PC-3 (cell line): ENCODE measurements around the gene OSBPL7. TPM values are rescaled to one million over a fixed set of nuclear protein-coding genes. Genes with fewer than 3 reads are reported as not detected.

Experiments used
- ATAC-seq: fragments of 200-7000 bp; cut with Tn5 transposase; 2 replicates; pipeline ENCODE4 v1.9.1; 2020; ENCODE audit warnings: mild to moderate bottlenecking, moderate library complexity
- BruUV-seq: library from RNA; stranded (reverse); fragments of 400-500 nt; replicated peaks from 2 replicates; lab custom pipeline; 2021; lab: Mats Ljungman, UMichigan
- CTCF ChIA-PET: fragments of 300-600 bp; sonication (Branson Sonifier 250); formaldehyde crosslinking; loops from one replicate; lab custom pipeline; 2022; ENCODE audit warnings: antibody characterized with exemption; lab: Charles Lee
- POLR2A ChIA-PET: fragments of 300-600 bp; sonication (Branson Sonifier 250); formaldehyde crosslinking; loops from one replicate; lab custom pipeline; 2022; ENCODE audit warnings: antibody characterized with exemption; ENCODE audit not compliant: unreplicated experiment; lab: Charles Lee
- DNase-seq: peaks from one replicate; pipeline ENCODE4 v3.0.0-alpha.2; 2015
- H2AFZ ChIP-seq: fragments of 300-600 bp; sonication (generic); 2 replicates; pipeline ENCODE4 v1.6.0; 2016; ENCODE audit warnings: antibody characterized with exemption, low read length
- H3F3A ChIP-seq: fragments of 300-600 bp; sonication (generic); one replicate; pipeline ENCODE4 v1.6.0; 2017; ENCODE audit warnings: antibody characterized with exemption, low read length, control low read depth, mild to moderate bottlenecking; ENCODE audit not compliant: unreplicated experiment
- H3K27ac ChIP-seq: fragments of 300-600 bp; sonication (generic); 2 replicates; pipeline ENCODE4 v1.5.1; 2016; ENCODE audit warnings: mild to moderate bottlenecking, low read length
- H3K27me3 ChIP-seq: fragments of 300-600 bp; sonication (generic); 2 replicates; pipeline ENCODE4 v1.6.1; 2016; ENCODE audit warnings: low read length, mixed read lengths
- H3K36me3 ChIP-seq: fragments of 300-600 bp; sonication (generic); 2 replicates; pipeline ENCODE4 v1.6.1; 2016; ENCODE audit warnings: low read depth, mixed run types, low read length, mixed read lengths
- H3K4me1 ChIP-seq: fragments of 300-600 bp; sonication (generic); 2 replicates; pipeline ENCODE4 v1.5.1; 2016; ENCODE audit warnings: low read length; ENCODE audit not compliant: insufficient read depth
- H3K4me2 ChIP-seq: fragments of 300-600 bp; sonication (generic); 2 replicates; pipeline ENCODE4 v1.6.0; 2016; ENCODE audit warnings: low read length
- H3K4me3 ChIP-seq: fragments of 300-600 bp; sonication (generic); 2 replicates; pipeline ENCODE4 v1.5.1; 2016; ENCODE audit warnings: mild to moderate bottlenecking, low read length, mixed read lengths
- H3K79me2 ChIP-seq: fragments of 300-600 bp; sonication (generic); 2 replicates; pipeline ENCODE4 v1.6.1; 2017; ENCODE audit warnings: low read length, mixed read lengths
- H3K9ac ChIP-seq: fragments of 300-600 bp; sonication (generic); 2 replicates; pipeline ENCODE4 v1.6.0; 2016; ENCODE audit warnings: mild to moderate bottlenecking, low read length
- H3K9me2 ChIP-seq: fragments of 300-600 bp; sonication (generic); replicated peaks from 2 replicates; pipeline ENCODE4 v1.6.1; 2016; ENCODE audit warnings: mixed run types, low read length, mixed read lengths
- H3K9me3 ChIP-seq: fragments of 300-600 bp; sonication (generic); 2 replicates; pipeline ENCODE4 v1.6.1; 2016; ENCODE audit warnings: low read length, mixed read lengths
- H4K20me1 ChIP-seq: fragments of 300-600 bp; sonication (generic); 2 replicates; pipeline ENCODE4 v1.6.1; 2016; ENCODE audit warnings: low read length, mixed read lengths
- EZH2 ChIP-seq: fragments of 300-600 bp; sonication (generic); IDR thresholded peaks from one replicate; pipeline ENCODE4 v1.6.1; 2017; ENCODE audit warnings: antibody characterized with exemption, mild to moderate bottlenecking, low read length; ENCODE audit not compliant: unreplicated experiment
- EZH2phosphoT487 ChIP-seq: fragments of 300-600 bp; sonication (generic); IDR thresholded peaks from 2 replicates; pipeline ENCODE4 v1.6.1; 2018; ENCODE audit warnings: mild to moderate bottlenecking, antibody characterized with exemption, low read length, borderline replicate concordance
- intact Hi-C: fragments of 100-400 bp; cut with micrococcal nuclease; formaldehyde crosslinking; loops from 2 replicates; pipeline ENCODE4 v1.9.0; 2023
- total RNA-seq: library from RNA; depleted of rRNA; stranded (reverse); fragments of >200 nt; gene quantifications from 2 replicates; pipeline ENCODE4 v1.2.3, GENCODE V29; 2014
- TF ChIP-seq, protein P1 (sequence below): fragments of 300-600 bp; sonication (generic); conservative IDR thresholded peaks from 2 replicates; pipeline ENCODE4 v1.5.1; 2017; ENCODE audit warnings: antibody characterized with exemption, low read depth, mild to moderate bottlenecking, low read length

OSBPL7 gene
- total RNA-seq, 1 experiment from 2014 or later, result 22.1 TPM

DNA sequence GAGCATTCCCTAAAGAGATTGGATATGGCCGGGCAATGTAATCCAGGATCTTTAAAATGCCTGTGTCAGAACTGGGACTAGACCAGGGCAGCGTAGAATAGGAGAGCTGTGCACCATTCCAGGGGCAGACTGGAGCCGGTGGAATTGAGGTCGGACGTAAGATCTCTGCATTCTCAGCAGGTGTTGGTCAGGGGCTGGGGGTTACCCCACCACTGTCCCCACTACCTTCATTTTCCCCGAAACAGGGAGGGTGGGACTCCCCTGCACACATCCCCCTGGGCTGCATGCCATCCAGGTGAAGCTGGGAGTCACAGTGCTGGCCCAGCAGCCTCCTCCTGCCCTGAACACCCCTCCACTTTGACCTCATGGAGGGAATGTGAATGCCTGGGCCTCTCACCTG, 17.8 kb downstream of the OSBPL7 start:
- peaks cover 20% of the 10 kb centered on the region for H3K36me3 ChIP-seq
- H3F3A ChIP-seq, result no peaks in the 10 kb centered on the region
- H3K9ac ChIP-seq, result no peak overlapping the region
- ATAC-seq (no peak), DNase-seq (no peak)
- H3K79me2 ChIP-seq, result no peaks in the 10 kb centered on the region
- TF ChIP-seq EZH2, result no peak
- TF ChIP-seq, protein P1, sequence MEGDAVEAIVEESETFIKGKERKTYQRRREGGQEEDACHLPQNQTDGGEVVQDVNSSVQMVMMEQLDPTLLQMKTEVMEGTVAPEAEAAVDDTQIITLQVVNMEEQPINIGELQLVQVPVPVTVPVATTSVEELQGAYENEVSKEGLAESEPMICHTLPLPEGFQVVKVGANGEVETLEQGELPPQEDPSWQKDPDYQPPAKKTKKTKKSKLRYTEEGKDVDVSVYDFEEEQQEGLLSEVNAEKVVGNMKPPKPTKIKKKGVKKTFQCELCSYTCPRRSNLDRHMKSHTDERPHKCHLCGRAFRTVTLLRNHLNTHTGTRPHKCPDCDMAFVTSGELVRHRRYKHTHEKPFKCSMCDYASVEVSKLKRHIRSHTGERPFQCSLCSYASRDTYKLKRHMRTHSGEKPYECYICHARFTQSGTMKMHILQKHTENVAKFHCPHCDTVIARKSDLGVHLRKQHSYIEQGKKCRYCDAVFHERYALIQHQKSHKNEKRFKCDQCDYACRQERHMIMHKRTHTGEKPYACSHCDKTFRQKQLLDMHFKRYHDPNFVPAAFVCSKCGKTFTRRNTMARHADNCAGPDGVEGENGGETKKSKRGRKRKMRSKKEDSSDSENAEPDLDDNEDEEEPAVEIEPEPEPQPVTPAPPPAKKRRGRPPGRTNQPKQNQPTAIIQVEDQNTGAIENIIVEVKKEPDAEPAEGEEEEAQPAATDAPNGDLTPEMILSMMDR, result no peak
- TF ChIP-seq EZH2phosphoT487, result no peak
- no peak overlapping the region for H3K27ac ChIP-seq
- H3K9me2 ChIP-seq, result no peaks in the 10 kb centered on the region
- H3K27me3 ChIP-seq, result no peaks in the 10 kb centered on the region
- H3K9me3 ChIP-seq, result no peaks in the 10 kb centered on the region
- no peaks in the 10 kb centered on the region for H4K20me1 ChIP-seq
- CTCF ChIA-PET, result no interaction called here
- no peak overlapping the region for H2AFZ ChIP-seq
- no peak overlapping the region for H3K4me2 ChIP-seq
- POLR2A ChIA-PET, result no interaction called here
- no peak overlapping the region for H3K4me3 ChIP-seq
- BruUV-seq, result no TSS peak
- H3K4me1 ChIP-seq, result no peaks in the 10 kb centered on the region
- intact Hi-C loops, result no loop called here

DNA sequence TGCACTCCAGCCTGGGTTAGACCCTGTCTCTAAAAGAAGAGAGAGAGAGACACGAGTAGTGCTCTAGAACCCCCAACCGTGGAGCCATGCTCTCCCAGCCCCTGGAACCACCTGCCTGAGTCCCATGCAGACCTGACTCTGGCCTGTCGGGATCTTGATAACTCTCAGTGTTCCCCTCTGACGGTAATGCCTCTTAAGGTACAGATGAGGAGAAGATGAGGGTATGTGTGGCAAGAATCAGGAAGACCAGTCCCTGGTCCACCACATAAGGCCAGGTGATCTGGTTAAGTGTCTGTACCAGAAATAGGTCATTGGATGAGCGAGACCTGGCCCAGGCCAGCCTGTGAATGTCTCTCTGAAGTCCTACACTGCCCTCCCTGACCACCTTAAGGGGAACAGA, 18.4 kb downstream of the OSBPL7 start:
- no peaks in the 10 kb centered on the region for H3F3A ChIP-seq
- POLR2A ChIA-PET, result no interaction called here
- H3K4me3 ChIP-seq, result no peak overlapping the region
- no peak overlapping the region for H3K27ac ChIP-seq
- BruUV-seq, result no TSS peak
- no peaks in the 10 kb centered on the region for H3K27me3 ChIP-seq
- no peak overlapping the region for H3K9ac ChIP-seq
- TF ChIP-seq EZH2 (no peak), EZH2phosphoT487 (no peak)
- TF ChIP-seq, protein P1, result no peak
- no peaks in the 10 kb centered on the region for H4K20me1 ChIP-seq
- no peaks in the 10 kb centered on the region for H3K4me1 ChIP-seq
- no peaks in the 10 kb centered on the region for H3K9me3 ChIP-seq
- ATAC-seq, result no peak
- H3K79me2 ChIP-seq, result no peaks in the 10 kb centered on the region
- no peak for DNase-seq
- no peak overlapping the region for H2AFZ ChIP-seq
- H3K4me2 ChIP-seq, result no peak overlapping the region
- H3K36me3 ChIP-seq, result peaks cover 15% of the 10 kb centered on the region; the same call in 1 of the 2 replicates
- no peaks in the 10 kb centered on the region for H3K9me2 ChIP-seq
- CTCF ChIA-PET, result no interaction called here
- intact Hi-C loops, result no loop called here

DNA sequence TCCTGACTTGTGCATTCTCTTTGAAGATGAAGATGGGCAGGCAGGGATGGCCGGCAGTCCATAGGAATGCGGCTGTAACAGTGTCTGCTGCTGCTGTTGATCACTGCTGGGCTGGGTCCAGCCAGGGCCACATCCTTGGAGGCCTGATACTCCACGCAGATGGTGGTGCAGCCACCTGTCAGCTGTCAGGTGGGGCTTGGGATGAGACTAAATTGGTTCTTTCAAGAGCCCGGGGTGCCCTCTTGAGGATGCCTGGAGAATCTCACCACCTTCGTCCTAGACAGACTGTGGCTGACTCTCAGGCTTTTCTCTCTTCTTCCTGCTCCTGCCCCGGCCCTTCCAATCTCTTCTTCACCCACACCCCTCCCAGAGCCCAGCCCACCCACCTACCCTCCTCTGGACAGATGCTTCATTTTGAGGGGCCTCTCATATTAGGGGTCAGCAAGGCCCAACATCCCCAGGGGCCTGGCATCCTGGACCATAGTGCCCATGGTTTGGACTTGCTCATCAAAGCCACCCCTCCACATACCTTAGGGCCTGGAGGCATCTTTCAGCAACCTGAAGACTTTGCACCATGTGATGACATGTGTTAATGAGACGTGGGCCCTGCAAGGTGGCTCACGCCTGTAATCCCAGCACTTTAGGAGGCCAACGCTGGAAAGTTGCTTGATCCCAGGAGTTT, 19.1 kb downstream of the OSBPL7 start:
- ChIA-PET POLR2A (no interaction called here), CTCF (interaction anchor here (0.6 kb wide), 1 partner anchor 111 kb away, joined by 3 read pairs; no protein-coding TSS in a partner anchor)
- H3K79me2 ChIP-seq, result no peaks in the 10 kb centered on the region
- ATAC-seq (peak; percentile 97), DNase-seq (peak; percentile 80)
- no peaks in the 10 kb centered on the region for H3K27me3 ChIP-seq
- H2AFZ ChIP-seq, result no peak overlapping the region
- H3K9me2 ChIP-seq, result no peaks in the 10 kb centered on the region
- intact Hi-C loops, result loop anchor here (1.0 kb wide), 2 partner anchors 26 to 103 kb away; no protein-coding TSS in a partner anchor
- no peaks in the 10 kb centered on the region for H3K9me3 ChIP-seq
- H3F3A ChIP-seq, result no peaks in the 10 kb centered on the region
- no peak overlapping the region for H3K9ac ChIP-seq
- H3K4me1 ChIP-seq, result no peaks in the 10 kb centered on the region
- no peak overlapping the region for H3K4me2 ChIP-seq
- H4K20me1 ChIP-seq, result no peaks in the 10 kb centered on the region
- no peak overlapping the region for H3K4me3 ChIP-seq
- no peak overlapping the region for H3K27ac ChIP-seq
- peaks cover 8% of the 10 kb centered on the region; the same call in 1 of the 2 replicates for H3K36me3 ChIP-seq
- no TSS peak for BruUV-seq
- TF ChIP-seq, protein P1, result peak; percentile 87
- TF ChIP-seq EZH2, result no peak
- TF ChIP-seq EZH2phosphoT487, result no peak
